HepG2 (cell line): ENCODE data around the gene OLR1. TPM values are rescaled to one million over a fixed set of nuclear protein-coding genes. Genes with fewer than 3 reads are reported as not detected.
A peak's percentile ranks its signal among the peaks of the same experiment; 100 is the strongest.

ENCODE experiments used
- ATAC-seq: fragments of 200-7000 bp; cut with Tn5 transposase; 3 replicates; pipeline ENCODE4 v1.9.1; 2020; ENCODE audit warnings: mild to moderate bottlenecking, moderate library complexity
- BruUV-seq: library from RNA; stranded (reverse); fragments of 400-500 nt; replicated peaks from 2 replicates; lab custom pipeline; 2021; lab: Mats Ljungman, UMichigan
- CTCF ChIA-PET: fragments of 300-600 bp; formaldehyde crosslinking; extraction: SDS; loops from one replicate; lab custom pipeline; 2021; ENCODE audit warnings: low total read pairs, inconsistent platforms, low intra/inter-chr PET ratio; lab: Yijun Ruan, JAX
- POLR2A ChIA-PET: fragments of 350-600 bp; sonication (Branson Sonifier 250); formaldehyde crosslinking; loops from one replicate; lab custom pipeline; 2020; ENCODE audit warnings: antibody characterized with exemption, inconsistent platforms; lab: Yijun Ruan, JAX
- DNase-seq: peaks from one replicate; pipeline ENCODE4 v3.0.0-alpha.2; 2015; ENCODE audit warnings: low spot score
- FAIRE-seq: peaks from 3 replicates; lab custom pipeline; 2011; peaks lifted over from hg19 to GRCh38; lab: Jason Lieb, UNC
- H2AFZ ChIP-seq: one replicate; pipeline ENCODE4 v1.6.1; 2011; ENCODE audit warnings: low read length, inconsistent platforms
- H3K27ac ChIP-seq: fragments of 300-600 bp; 3 replicates; pipeline ENCODE4 v1.8.0; 2011; ENCODE audit warnings: mixed run types, mild to moderate bottlenecking, mixed read lengths, low read length, inconsistent platforms; ENCODE audit not compliant: insufficient read depth; ENCODE audit errors: extremely low read length
- H3K27me3 ChIP-seq, 2 experiments: fragments of 200-600 bp in 1 of 2; 2 replicates in 1 of 2; 3 replicates in 1 of 2; pipeline versions ENCODE4 v1.6.0 to v1.8.0; 2011; ENCODE audit warnings: low read length in 2 of 2, mild to moderate bottlenecking in 2 of 2, moderate library complexity in 2 of 2, inconsistent platforms in 1 of 2; ENCODE audit not compliant: insufficient read depth in 2 of 2, control insufficient read depth in 1 of 2
- H3K36me3 ChIP-seq, 2 experiments: fragments of 200-600 bp in 1 of 2; replicated peaks in 1 of 2; 2 replicates in 1 of 2; 3 replicates in 1 of 2; pipeline versions ENCODE4 v1.5.1 to v1.8.0; 2011; ENCODE audit warnings: low read length in 2 of 2, inconsistent platforms in 1 of 2; ENCODE audit not compliant: insufficient read depth in 2 of 2, control insufficient read depth in 1 of 2
- H3K4me1 ChIP-seq: 2 replicates; pipeline ENCODE4 v1.5.1; 2012; ENCODE audit warnings: low read length, inconsistent platforms; ENCODE audit not compliant: insufficient read depth
- H3K4me2 ChIP-seq: 2 replicates; pipeline ENCODE4 v1.6.0; 2011; ENCODE audit warnings: low read depth, low read length, inconsistent platforms
- H3K4me3 ChIP-seq, 3 experiments: fragments of 200-600 bp in 1 of 3; sonication (generic), shearing (Covaris generic) in 1 of 3; replicated peaks in 1 of 3; 2 replicates each; pipeline ENCODE4 v1.5.1; 2011 to 2016; ENCODE audit warnings: low read length in 3 of 3, inconsistent platforms in 2 of 3, low read depth in 2 of 3, mild to moderate bottlenecking in 2 of 3, control low read depth in 1 of 3, mixed read lengths in 1 of 3; ENCODE audit not compliant: insufficient read depth in 1 of 3
- H3K79me2 ChIP-seq: one replicate; pipeline ENCODE4 v1.6.1; 2011; ENCODE audit warnings: low read length, inconsistent platforms; ENCODE audit not compliant: insufficient read depth
- H3K9ac ChIP-seq: 2 replicates; pipeline ENCODE4 v1.6.0; 2011; ENCODE audit warnings: mild to moderate bottlenecking, low read depth, low read length, inconsistent platforms; ENCODE audit not compliant: insufficient read depth
- H3K9me3 ChIP-seq: 2 replicates; pipeline ENCODE4 v1.5.1; 2012; ENCODE audit warnings: mild to moderate bottlenecking, low read length
- H4K20me1 ChIP-seq: 2 replicates; pipeline ENCODE4 v1.6.0; 2011; ENCODE audit warnings: inconsistent platforms, mild to moderate bottlenecking, low read length, moderate library complexity; ENCODE audit not compliant: insufficient read depth
- FOXP4 ChIP-seq: sonication (generic); formaldehyde crosslinking; IDR thresholded peaks from 2 replicates; pipeline ENCODE4 v1.4.0; 2020; ENCODE audit warnings: missing genetic modification reagents
- HNF1A ChIP-seq, 2 experiments: sonication (generic) in 1 of 2; formaldehyde crosslinking in 1 of 2; IDR thresholded peaks; 2 replicates each; pipeline versions ENCODE4 v1.4.0 to v1.6.1; 2016 to 2020; ENCODE audit warnings: borderline replicate concordance in 1 of 2, low read depth in 1 of 2, mild to moderate bottlenecking in 1 of 2, missing genetic modification reagents in 1 of 2
- HNF1B ChIP-seq: sonication (generic); formaldehyde crosslinking; IDR thresholded peaks from 2 replicates; pipeline ENCODE4 v1.5.1; 2020; ENCODE audit warnings: mild to moderate bottlenecking, moderate library complexity, missing genetic modification reagents
- RNF219 ChIP-seq: sonication (generic); formaldehyde crosslinking; IDR thresholded peaks from 2 replicates; pipeline ENCODE4 v1.5.0; 2020; ENCODE audit warnings: mild to moderate bottlenecking, missing genetic modification reagents
- TAF1 ChIP-seq: sonication (generic); formaldehyde crosslinking; IDR thresholded peaks from 2 replicates; pipeline ENCODE4 v1.4.0; 2020; ENCODE audit warnings: missing genetic modification reagents
- ZNF460 ChIP-seq: sonication (generic); formaldehyde crosslinking; IDR thresholded peaks from 2 replicates; pipeline ENCODE4 v1.5.1; 2020; ENCODE audit warnings: missing genetic modification reagents, mild to moderate bottlenecking, borderline replicate concordance
- WGBS: methylation state at CpG from one replicate; pipeline ENCODE4 v1.1.6; 2017; ENCODE audit warnings: low lambda C conversion rate; 5-methylcytosine and 5-hydroxymethylcytosine counted together
- in situ Hi-C: cut with HindIII; loops from 2 replicates; pipeline ENCODE4 v1.10.0; 2017; ENCODE audit warnings: low pct_unique_long_range_greater_than_20kb; ENCODE audit not compliant: extremely low pct_ligation_motif_present
- intact Hi-C: fragments of 100-400 bp; cut with micrococcal nuclease; formaldehyde crosslinking; loops from one replicate; pipeline ENCODE4 v1.10.0; 2022; ENCODE audit not compliant: unreplicated experiment
- polyA plus RNA-seq, 8 experiments: library from polyadenylated mRNA; depleted of rRNA in 3 of 8; stranded (reverse) in 7 of 8; unstranded in 1 of 8; fragments of >200 nt; fragmentation: Illumina TruSeq in 4 of 8; extraction: Trizol in 4 of 8; gene quantifications; 2 replicates each; pipeline versions ENCODE4 v1.2.1 to v1.2.3, GENCODE V29; 2011 to 2016; ENCODE audit warnings: low read depth in 4 of 8, missing spikeins in 1 of 8, mixed read lengths in 1 of 8; ENCODE audit not compliant: insufficient read depth in 1 of 8
- total RNA-seq, 5 experiments: library from RNA; depleted of rRNA; stranded (reverse); fragments of >200 nt; fragmentation: Illumina TruSeq; extraction: Trizol; gene quantifications; 2 replicates each; pipeline ENCODE4 v1.2.3, GENCODE V29; 2016; ENCODE audit warnings: low read depth in 1 of 5

OLR1 gene
- total and polyA plus RNA-seq, 2 of the 13 experiments (the other 11 are each of a cell fraction or from before 2014, with no cell fraction given), result not detected

GRCh38 chr12:10126413-10126812 is 45.5 kb downstream of the OLR1 start (continued):
- no peak for TF ChIP-seq FOXP4 (CRISPR knock-in tag)
- no peak for TF ChIP-seq TAF1
- TF ChIP-seq, all 625 proteins: peak for 0

GRCh38 chr12:10122689-10123088 is 49.2 kb downstream of the OLR1 start:
- in situ Hi-C loops (no loop called here), intact Hi-C loops (no loop called here)
- no peaks in the 10 kb centered on the region for H3K36me3 ChIP-seq
- H3K27me3 ChIP-seq, result peaks cover 0 to 3% of the 10 kb centered on the region in 2 experiments; a peak in 1 of 5 replicates
- no peak overlapping the region for H2AFZ ChIP-seq
- CTCF ChIA-PET, result no interaction called here
- DNase-seq, result peak; percentile 13
- POLR2A ChIA-PET, result no interaction called here
- H3K4me3 ChIP-seq, result no peak overlapping the region
- no peaks in the 10 kb centered on the region for H3K9me3 ChIP-seq
- H3K9ac ChIP-seq, result no peak overlapping the region
- 9% methylated on average over 2 of the region's 4 CpGs for WGBS
- no peaks in the 10 kb centered on the region for H4K20me1 ChIP-seq
- H3K4me2 ChIP-seq, result 0 out of 2 replicates have a peak overlapping the region, but pooled peaks have one; percentile 8
- TF ChIP-seq HNF1B (peak; percentile 35; the same call in 1 of the 2 replicates), RNF219 (CRISPR knock-in tag) (no peak), ZNF460 (CRISPR knock-in tag) (peak; percentile 60; the same call in 1 of the 2 replicates), HNF1A (IDR thresholded peaks at IDR 0.05; ENCODE audit: low read depth) (peak; percentile 76), HNF1A (CRISPR knock-in tag; IDR thresholded peaks at IDR 0.05; ENCODE audit: borderline replicate concordance) (no peak)
- H3K4me1 ChIP-seq, result peaks cover 8% of the 10 kb centered on the region
- no peak overlapping the region for H3K27ac ChIP-seq
- no TSS peak for BruUV-seq
- no peak for FAIRE-seq
- peak; percentile 78 for ATAC-seq
- H3K79me2 ChIP-seq, result no peaks in the 10 kb centered on the region
